Medulla oblongata (tissue), 1 donor: Measurements from ENCODE around the gene SDK2.

Experiments
- DNase-seq: peaks from one replicate; pipeline ENCODE4 v3.0.0-alpha.2; 2015; ENCODE audit errors: extremely low spot score

Gene SDK2

DNA sequence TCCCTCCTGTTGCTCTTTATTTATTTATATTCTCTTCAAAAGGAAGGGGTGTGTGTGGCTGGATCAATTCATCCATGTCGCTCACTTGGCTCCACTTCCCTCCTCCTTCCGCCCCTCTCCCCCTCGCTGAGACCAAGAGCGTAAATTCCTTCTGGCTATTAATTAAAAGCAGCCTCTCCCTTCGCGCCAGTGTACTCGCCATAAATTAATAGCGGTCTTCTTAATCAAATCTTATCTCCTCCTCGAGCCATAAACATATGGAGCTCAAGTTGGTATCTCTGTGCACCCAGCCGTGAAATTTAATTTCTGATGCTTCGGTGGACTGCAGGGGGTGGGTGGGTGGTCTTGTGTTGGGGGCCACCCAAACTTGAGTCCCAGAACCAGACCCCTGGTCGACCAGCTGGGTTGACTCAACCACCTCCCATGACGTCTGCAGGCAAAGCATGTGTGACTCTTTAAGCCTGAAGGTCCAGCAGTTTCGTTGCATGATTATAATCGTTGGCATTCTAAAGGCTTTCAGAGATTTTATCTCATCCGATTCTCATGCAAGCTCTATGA is 57.9 kb downstream of the SDK2 start:
- DNase-seq = no peak

- DNase-seq = no peak
Measured at GRCh38 chr17:73585583-73585982, 58.7 kb downstream of the SDK2 start.

DNA sequence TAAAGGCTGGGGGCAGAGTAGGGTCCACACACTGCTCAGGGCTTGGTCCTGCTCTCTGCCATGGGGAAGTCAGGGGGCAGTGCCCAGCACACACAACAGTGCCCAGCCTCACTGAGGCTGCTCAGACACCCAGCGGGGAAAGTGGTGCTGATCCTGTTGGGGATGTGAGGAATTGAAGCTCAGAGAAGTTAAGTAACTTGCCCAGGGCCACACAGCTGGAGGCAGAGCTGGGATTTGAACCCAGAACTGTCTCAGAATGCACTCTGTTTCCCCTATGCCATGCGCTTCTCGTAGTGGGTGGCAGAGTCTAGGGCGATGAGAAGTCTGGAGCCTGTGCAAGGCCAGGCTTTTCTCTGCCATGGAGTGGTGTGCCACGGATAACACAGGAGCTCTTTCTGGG is 59.3 kb downstream of the SDK2 start:
- no peak for DNase-seq

DNA sequence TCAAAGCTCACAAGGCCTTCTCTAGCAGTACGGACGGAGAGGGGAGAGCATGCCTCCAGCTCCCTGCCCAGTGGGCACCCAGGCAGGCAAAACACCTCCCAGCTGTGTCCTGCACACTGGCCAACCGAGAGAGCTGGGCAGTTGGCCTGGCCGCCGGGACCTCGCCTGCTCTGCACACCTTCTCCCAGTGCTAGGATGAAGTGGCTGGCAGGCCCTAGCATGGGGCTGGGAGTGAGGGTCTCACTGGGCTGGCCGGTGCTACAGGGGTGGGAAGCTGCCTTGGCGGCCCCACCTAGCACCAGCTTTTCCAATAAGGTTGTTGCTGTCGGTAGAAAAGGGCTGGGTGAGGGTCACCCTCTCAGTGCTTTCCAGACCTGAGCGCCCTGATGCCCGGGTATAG is 60.2 kb downstream of the SDK2 start:
- DNase-seq = no peak

DNA sequence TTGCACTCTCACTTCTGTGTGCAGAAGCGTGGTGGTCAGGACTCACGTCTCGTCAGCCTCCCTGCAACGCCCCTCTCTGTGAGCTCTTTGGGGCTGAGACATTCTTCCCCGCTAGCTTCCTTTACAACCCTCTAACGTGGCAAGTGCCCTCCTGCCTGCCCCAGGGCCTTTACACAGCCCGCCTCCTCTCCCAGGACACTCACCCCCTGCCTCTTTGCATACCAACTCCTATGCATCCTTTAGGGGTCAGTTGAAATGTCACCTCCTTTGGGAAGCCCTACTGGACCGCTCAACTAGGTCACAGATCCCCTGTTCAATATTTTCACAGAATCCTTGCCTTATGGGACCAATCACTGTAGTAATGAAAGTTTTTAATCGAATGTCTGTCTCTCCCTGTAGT is 61.4 kb downstream of the SDK2 start:
- no peak for DNase-seq

DNA sequence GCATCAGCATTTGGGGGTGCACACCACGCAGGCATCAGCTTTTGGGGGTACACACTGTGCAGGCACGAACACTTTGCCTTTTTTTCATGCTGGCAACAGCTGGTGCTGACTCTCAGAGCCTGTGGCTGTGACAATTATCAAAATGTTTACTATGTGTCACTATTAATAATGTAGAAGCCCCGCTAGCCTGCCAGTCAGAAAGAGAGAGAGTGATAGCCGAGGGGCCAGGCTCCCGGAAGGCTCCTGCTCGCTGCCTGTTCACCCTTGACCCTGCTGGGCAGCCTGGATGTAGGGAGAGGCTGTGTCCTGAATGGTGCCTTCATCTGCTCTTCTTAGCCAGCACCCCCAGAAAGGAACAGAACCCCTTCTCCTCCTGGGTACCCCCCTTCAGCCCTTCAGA is 61.9 kb downstream of the SDK2 start:
- DNase-seq = no peak

DNA sequence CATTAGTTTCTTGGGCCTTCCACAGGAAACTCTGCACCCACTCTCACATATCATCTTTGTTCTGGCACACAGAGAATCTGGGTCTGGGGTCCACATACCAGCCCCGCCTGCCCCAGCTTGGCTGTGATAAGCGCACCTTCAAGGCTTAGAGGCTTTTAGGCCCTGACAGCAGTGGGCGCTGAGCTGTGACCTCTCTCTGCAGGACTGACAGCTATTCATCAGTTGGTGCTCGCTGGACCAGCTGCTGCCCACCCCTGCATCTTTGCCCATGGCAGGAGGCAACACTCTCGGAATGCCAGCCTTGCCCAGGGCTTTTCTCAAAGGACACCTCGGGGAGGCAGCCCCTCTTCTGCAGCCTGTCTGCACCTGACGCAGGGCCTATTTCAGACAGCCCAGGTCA is 62.9 kb downstream of the SDK2 start:
- DNase-seq = no peak

GRCh38 chr17:73580073-73580710 is 64.1 kb downstream of the SDK2 start:
- no peak for DNase-seq

- no peak for DNase-seq
Measured at GRCh38 chr17:73576556-73577098, 67.6 kb downstream of the SDK2 start.

GRCh38 chr17:73575470-73576221 is 68.6 kb downstream of the SDK2 start:
- no peak for DNase-seq

DNA sequence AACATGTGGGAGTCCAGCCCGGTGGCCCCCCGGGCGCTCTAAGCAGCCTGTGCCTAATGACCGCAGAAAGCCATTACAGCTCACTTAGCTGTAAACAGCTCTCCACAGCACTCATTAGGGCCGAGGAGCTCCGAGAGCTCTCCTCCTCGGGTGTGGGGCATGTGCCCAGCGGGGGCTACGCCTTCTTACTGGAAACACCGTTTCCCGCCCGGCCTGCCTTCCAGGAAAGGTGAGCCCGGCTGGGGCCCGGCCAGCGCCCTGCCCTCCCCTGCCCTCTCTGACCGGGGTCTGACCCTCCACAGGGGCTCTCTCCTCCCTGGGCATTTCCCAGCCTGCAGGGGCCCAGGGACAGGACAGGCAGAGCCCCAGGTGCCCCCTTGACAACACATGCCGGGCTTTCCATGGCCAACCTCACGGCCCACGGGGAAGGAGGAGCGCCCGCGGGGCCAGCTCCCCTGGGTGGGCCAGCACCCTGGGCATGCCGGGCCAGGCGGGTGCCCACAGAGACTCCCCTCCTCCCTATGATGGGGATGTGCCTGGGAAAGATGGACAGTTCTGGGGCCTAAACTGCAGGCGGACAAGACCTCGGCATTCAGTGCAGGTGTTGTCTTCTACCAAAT is 72.6 kb downstream of the SDK2 start:
- no peak for DNase-seq

DNA sequence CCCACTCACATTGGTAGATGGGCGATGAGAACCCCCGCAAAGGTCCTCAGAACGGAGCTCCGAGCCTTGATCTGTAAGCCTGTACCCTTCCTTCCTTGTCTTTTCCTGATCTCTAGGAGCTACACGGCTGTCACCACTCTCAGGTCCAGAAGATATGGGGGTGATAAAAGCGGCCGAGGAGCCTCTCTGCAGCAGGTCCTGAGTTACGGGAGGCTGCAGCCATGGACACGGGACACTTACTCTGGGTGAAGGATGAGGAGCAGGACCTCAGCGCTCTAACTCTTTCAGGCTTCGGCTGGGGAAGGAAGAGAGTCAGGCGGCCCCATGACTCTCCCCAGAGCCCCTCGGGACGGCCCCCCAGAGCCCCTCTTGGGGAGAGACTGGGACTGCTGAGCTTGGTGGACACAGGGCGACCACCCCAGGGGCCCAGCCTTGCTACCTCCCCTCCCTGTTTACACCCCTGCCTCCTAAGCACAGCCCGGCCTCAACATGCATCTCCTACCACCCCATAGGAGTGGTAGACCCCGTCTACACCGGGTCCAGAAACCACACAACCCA is 74.4 kb downstream of the SDK2 start:
- no peak for DNase-seq

DNA sequence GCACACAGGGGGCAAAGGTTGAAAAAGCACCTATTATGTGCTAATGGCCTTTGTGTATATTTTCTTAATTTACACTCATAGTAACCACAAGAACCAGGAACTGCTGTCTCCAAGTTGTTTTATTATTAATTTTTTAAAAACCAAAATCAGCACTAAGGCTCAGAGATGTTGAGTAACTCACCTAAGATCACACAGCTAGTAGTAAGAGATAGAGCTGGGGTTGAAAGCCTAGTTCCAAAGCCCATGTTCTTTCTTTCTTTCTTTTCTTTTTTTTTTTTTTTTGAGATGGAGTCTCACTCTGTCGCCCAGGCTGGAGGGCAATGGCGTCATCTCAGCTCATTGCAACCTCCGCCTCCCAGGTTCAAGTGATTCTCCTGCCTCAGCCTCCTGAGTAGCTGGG is 75.3 kb downstream of the SDK2 start:
- no peak for DNase-seq

DNA sequence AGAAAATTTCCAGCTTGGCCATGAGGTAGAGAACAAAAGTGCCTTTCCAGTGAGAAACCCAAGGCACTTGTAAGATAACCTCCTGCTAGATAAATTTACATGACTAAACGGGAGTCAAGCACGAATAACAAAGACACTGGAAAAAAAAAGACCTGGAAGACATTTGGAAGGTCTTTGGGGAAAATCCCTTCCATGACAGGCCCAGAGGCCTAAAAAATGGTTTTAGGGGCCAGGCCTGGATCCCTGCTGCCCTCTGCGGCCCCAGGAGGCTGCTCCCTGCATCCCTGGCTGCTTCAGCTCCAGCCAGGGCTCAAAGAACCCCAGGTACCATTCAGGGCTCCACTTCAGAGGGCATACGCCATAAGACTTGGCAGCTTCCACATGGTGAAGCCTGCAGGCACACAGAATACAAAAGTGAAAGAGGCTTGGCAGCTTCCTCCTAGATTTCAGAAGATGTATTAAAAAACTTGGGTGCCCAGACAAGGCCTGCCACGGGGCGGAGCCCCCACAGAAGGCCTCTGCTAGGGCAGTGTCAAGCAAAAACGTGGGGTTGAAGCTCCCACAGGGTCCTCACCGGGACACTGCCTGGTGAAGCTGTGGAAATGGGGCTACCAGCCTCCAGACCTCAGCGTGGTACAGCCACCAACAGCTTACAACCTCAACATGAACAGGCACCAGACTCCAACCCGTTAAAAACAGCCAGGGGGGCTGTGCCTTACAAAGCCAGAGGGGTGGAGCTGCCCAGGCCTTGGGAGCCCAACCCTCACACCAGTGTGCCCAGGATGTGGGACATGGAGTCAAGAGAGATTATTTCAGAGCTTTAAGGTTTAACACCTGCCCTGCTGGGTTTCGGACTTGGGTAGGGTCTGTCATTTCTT is 77.1 kb downstream of the SDK2 start:
- peak; percentile 16 for DNase-seq

DNA sequence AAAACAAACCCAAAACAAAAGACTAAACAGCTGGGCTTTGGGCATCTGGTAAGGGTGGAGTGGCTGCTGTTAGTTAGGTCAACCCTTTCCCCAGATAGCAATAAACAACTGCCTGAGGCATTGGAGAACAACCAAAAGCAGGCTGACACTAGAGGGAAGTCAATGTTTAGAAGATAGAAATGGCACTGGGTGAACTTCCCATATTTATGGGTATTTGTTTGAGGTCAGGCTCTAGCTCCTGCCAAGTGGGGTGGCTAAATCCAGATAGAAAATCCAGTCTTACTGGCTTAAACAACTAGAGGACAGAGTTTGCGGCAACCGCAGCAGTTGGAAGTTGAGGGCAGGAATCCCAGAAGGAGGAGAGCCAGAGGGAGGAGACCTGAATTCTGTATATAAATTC is 79.4 kb downstream of the SDK2 start:
- DNase-seq = no peak

DNA sequence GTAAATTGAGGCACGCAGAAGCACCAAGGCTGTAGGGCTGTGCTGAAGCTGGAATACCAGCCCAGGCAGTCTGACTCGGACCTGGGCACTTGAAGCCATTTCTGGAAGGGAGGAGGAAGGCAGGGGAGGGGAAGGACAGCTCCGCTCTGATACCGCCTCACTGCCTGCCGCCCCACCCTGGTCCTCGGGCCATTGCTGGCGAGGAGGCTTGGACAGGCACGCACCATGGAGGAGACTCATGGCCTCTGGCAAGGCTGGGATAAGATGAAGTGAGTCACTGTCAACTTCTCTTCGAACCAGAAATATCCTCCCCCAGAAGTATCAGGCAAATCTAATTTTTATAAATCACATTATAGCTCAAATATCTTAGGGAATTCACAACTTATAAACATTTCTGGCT is 81.3 kb downstream of the SDK2 start:
- no peak for DNase-seq

DNA sequence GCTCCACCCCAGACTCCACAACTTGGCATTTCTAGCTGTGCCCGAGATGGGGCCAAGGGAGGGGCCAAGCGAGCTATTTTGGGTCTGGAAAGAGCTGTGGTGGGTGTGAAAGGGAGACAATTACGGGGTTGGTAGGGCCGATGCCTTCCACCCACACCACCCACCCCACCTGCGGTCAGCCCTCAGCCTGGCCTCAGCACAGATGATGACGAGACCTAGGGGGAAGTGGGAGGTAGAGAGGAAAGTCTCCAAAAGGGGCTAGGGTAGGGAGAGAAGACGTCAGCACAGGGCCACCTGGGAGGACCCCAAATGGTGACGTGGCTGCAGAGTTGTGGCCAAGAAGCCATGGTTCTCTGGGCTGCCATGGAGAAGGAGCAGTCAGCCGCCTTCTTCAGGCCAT is 83.1 kb downstream of the SDK2 start:
- no peak for DNase-seq

DNA sequence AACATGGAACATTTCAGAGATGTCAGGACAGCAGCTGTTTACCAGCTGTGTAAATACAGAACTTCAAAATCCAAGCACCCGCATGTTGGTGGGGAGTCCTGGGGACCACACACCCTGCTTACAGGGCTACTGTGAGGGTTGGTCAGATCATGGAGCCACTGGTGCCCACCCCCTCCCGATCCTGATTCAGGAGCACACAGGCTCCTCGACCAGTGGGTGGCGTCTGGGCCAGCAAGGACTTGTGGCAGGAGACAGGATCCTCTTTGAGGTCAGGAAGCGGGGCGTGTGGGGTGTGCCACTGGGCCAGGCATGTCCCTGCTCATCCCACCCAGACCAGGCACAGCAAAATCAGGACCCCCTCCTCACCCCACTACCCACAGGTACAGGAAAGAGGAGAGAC is 83.6 kb downstream of the SDK2 start:
- DNase-seq = no peak

DNA sequence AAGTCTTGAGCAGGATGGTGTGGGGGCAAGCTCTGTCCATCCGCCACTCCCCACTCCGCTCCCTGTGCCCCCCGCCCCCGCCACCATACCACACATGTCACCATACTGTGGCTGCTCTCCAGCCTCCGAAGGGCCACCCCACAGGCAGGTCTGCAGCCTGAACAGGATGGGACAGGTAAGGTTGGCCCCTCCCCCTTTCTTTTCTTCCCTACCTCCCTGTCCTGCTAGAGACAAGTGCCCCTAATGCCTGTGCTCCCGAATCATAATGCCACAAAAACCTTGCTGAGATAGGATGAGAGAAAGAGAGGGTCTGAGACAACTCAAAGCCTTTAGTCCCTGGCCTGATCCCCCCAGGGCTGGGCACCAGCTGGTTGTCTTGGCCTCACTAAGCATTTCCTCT is 84.7 kb downstream of the SDK2 start:
- DNase-seq = no peak

DNA sequence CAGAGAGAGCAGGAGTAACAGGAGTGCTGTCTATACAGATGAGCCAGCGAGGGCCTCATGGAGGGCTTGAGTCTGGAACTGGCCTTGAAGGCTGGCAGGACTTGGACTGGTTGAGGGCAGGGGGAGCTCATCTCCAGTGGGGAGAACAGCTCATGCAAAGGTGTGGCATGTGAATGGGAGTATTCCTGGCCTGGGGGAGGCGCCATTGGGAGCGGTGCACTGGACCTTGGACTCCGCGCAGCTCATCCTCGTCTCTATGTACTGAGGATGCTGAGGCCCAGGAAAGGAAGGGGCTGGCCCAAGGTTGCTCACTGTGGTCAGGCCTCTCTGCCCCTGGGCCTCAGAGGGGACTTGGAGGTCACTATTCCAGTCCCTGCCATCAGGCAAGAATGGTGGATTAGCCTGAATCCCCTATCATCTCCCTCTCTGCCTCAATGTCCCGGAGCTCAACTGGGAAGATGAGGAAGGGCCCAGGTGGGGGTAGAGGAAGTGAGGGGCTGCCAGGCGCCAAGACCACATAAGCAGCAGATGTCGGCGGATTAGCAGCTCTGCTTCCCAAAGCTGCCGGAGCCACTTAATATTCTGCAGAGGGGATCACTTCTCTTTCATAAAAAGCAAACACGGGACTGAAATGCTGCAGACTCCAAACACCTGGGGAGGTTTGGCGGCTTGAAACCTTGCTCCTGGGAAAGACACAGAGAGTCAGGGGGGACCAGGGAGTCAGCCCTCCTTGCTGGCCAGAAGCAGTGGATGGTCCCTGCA is 88.9 kb downstream of the SDK2 start:
- no peak for DNase-seq

- no peak for DNase-seq
Measured at GRCh38 chr17:73554498-73554897, 89.7 kb downstream of the SDK2 start.
